HCT116 (cell line): Measurements from ENCODE around the gene FERMT2. TPM values are rescaled to one million over a fixed set of nuclear protein-coding genes. Genes with fewer than 3 reads are reported as not detected.

Experiments used
- ATAC-seq: fragments of 200-7000 bp; cut with Tn5 transposase; 2 replicates; pipeline ENCODE4 v1.9.1; 2020; ENCODE audit warnings: mild to moderate bottlenecking, moderate library complexity
- BruUV-seq: library from RNA; stranded (reverse); fragments of 400-500 nt; replicated peaks from 2 replicates; lab custom pipeline; 2021; lab: Mats Ljungman, UMichigan
- CTCF ChIA-PET: fragments of 300-600 bp; sonication (Branson Sonifier 250); formaldehyde crosslinking; loops from one replicate; lab custom pipeline; 2021; ENCODE audit warnings: antibody characterized with exemption; lab: Charles Lee
- POLR2A ChIA-PET: fragments of 300-600, 350-600 bp; sonication (Branson Sonifier 250); formaldehyde crosslinking; loops from one replicate; lab custom pipeline; 2021; ENCODE audit warnings: antibody characterized with exemption; lab: Charles Lee
- RAD21 ChIA-PET, 2 experiments: fragments of 300-600 bp; sonication (Branson Sonifier 250); formaldehyde crosslinking; loops; one replicate each; lab custom pipeline; 2023; ENCODE audit warnings: low total read pairs in 2 of 2; ENCODE audit not compliant: uncharacterized antibody in 2 of 2, unreplicated experiment in 2 of 2, low non-redundant PET in 1 of 2; lab: Charles Lee
- DNase-seq: peaks from one replicate; pipeline ENCODE4 v3.0.0-alpha.2; 2010; ENCODE audit warnings: low read depth, low spot score
- H2AFZ ChIP-seq: fragments of 200-600 bp; shearing (Covaris generic), sonication (generic); 2 replicates; pipeline ENCODE4 v1.6.1; 2017; ENCODE audit warnings: low read depth, mixed run types, mixed read lengths, antibody characterized with exemption, low read length; ENCODE audit not compliant: poor library complexity, severe bottlenecking
- H3K27ac ChIP-seq: 2 replicates; pipeline ENCODE4 v1.5.1; 2012; ENCODE audit warnings: low read depth, low read length
- H3K27me3 ChIP-seq: fragments of 200-600 bp; sonication (generic); 2 replicates; pipeline ENCODE4 v1.6.1; 2016; ENCODE audit warnings: mixed run types, low read length, mixed read lengths; ENCODE audit not compliant: insufficient read depth
- H3K36me3 ChIP-seq, 2 experiments: fragments of 200-500 bp in 1 of 2; fragments of 200-600 bp in 1 of 2; sonication (Bioruptor generic) in 1 of 2; sonication (generic) in 1 of 2; 2 replicates each; pipeline versions ENCODE4 v1.5.1 to v1.6.1; 2014 to 2016; ENCODE audit warnings: low read length in 2 of 2, inconsistent platforms in 1 of 2, mixed read lengths in 1 of 2, mixed run types in 1 of 2; ENCODE audit not compliant: insufficient read depth in 2 of 2, control insufficient read depth in 1 of 2
- H3K4me1 ChIP-seq, 2 experiments: fragments of 200-600 bp in 1 of 2; sonication (generic) in 1 of 2; 2 replicates each; pipeline versions ENCODE4 v1.5.1 to v1.6.1; 2012 to 2017; ENCODE audit warnings: low read length in 2 of 2, inconsistent platforms in 1 of 2, mild to moderate bottlenecking in 1 of 2, mixed read lengths in 1 of 2, mixed run types in 1 of 2, moderate library complexity in 1 of 2; ENCODE audit not compliant: insufficient read depth in 2 of 2, control insufficient read depth in 1 of 2
- H3K4me2 ChIP-seq: fragments of 200-600 bp; sonication (generic); 2 replicates; pipeline ENCODE4 v1.6.1; 2017; ENCODE audit warnings: mixed run types, low read length, mixed read lengths
- H3K4me3 ChIP-seq, 2 experiments: fragments of 200-600 bp in 1 of 2; sonication (generic) in 1 of 2; replicated peaks in 1 of 2; 2 replicates each; pipeline ENCODE4 v1.5.1; 2011 to 2016; ENCODE audit warnings: low read length in 2 of 2, control low read depth in 1 of 2, low read depth in 1 of 2, mild to moderate bottlenecking in 1 of 2, mixed read lengths in 1 of 2, mixed run types in 1 of 2
- H3K79me2 ChIP-seq: fragments of 200-600 bp; sonication (generic); 2 replicates; pipeline ENCODE4 v1.6.1; 2017; ENCODE audit warnings: mild to moderate bottlenecking, mixed run types, low read length, moderate library complexity, mixed read lengths; ENCODE audit not compliant: insufficient read depth
- H3K9ac ChIP-seq: fragments of 200-600 bp; sonication (generic); 2 replicates; pipeline ENCODE4 v1.6.1; 2016; ENCODE audit warnings: low read length, mixed read lengths
- H3K9me2 ChIP-seq: fragments of 200-600 bp; sonication (generic), shearing (Covaris generic); 2 replicates; pipeline ENCODE4 v1.6.1; 2017; ENCODE audit warnings: mixed run types, mild to moderate bottlenecking, moderate library complexity; ENCODE audit not compliant: insufficient read depth
- H3K9me3 ChIP-seq, 2 experiments: fragments of 200-500 bp in 1 of 2; fragments of 200-600 bp in 1 of 2; sonication (Bioruptor generic) in 1 of 2; sonication (generic) in 1 of 2; 2 replicates each; pipeline ENCODE4 v1.6.1; 2014 to 2017; ENCODE audit warnings: low read length in 2 of 2, mixed read lengths in 2 of 2, inconsistent platforms in 1 of 2, low read depth in 1 of 2, mild to moderate bottlenecking in 1 of 2, mixed run types in 1 of 2, moderate library complexity in 1 of 2; ENCODE audit not compliant: control insufficient read depth in 1 of 2, insufficient read depth in 1 of 2
- H4K20me1 ChIP-seq: fragments of 200-600 bp; sonication (generic), shearing (Covaris generic); 2 replicates; pipeline ENCODE4 v1.6.1; 2017; ENCODE audit warnings: mixed run types, mild to moderate bottlenecking, moderate library complexity; ENCODE audit not compliant: insufficient read depth
- CTCF ChIP-seq, 3 experiments: fragments of 200-600 bp in 1 of 3; sonication (generic) in 1 of 3; IDR thresholded peaks in 2 of 3; conservative IDR thresholded peaks in 1 of 3; 2 replicates each; pipeline ENCODE4 v1.5.1; 2012 to 2017; ENCODE audit warnings: low read depth in 2 of 3, low read length in 2 of 3, antibody characterized with exemption in 1 of 3, borderline replicate concordance in 1 of 3, control low read depth in 1 of 3, mild to moderate bottlenecking in 1 of 3, mixed read lengths in 1 of 3, mixed run types in 1 of 3, moderate library complexity in 1 of 3; ENCODE audit not compliant: insufficient read depth in 1 of 3
- RAD21 ChIP-seq: IDR thresholded peaks from 2 replicates; pipeline ENCODE4 v1.6.1; 2012; ENCODE audit warnings: low read depth, mild to moderate bottlenecking
- SRF ChIP-seq: IDR thresholded peaks from 2 replicates; pipeline ENCODE4 v1.6.1; 2012; ENCODE audit warnings: low read depth
- intact Hi-C: fragments of 100-400 bp; cut with micrococcal nuclease; formaldehyde crosslinking; loops from 2 replicates; pipeline ENCODE4 v1.10.0; 2022
- total RNA-seq: library from RNA; stranded (reverse); gene quantifications from one replicate; pipeline ENCODE4 v1.2.1, GENCODE V29; 2021; ENCODE audit not compliant: unreplicated experiment

Gene FERMT2
- total RNA-seq, 1 experiment from 2014 or later, result 24.8 TPM

GRCh38 chr14:52951681-52952554 is 1.1 kb upstream of the FERMT2 start:
- H4K20me1 ChIP-seq, result peaks cover 3% of the 10 kb centered on the region; the same call in 1 of the 2 replicates
- H3K79me2 ChIP-seq, result peaks cover 30% of the 10 kb centered on the region
- intact Hi-C loops, result loop anchor here (5.0 kb wide), 1 partner anchor 110 kb away; no protein-coding TSS in a partner anchor
- ATAC-seq (peak; percentile 57), DNase-seq (peak; percentile 61)
- H3K36me3 ChIP-seq, result peaks cover 0 to under 1% of the 10 kb centered on the region in 2 experiments; a peak in 2 of 4 replicates
- TF ChIP-seq RAD21 (0 out of 2 replicates have a peak, but pooled peaks have one; percentile 24), CTCF (IDR thresholded peaks at IDR 0.05 in 2 of 3, conservative IDR thresholded peaks at IDR 0.05 in 1 of 3; ENCODE audit: borderline replicate concordance in 1 of 3, insufficient read depth in 1 of 3, low read depth in 2 of 3, low read length in 2 of 3) (peak in 2 of 3 experiments; percentile 53 to 56; a peak in 4 of 6 replicates), SRF (no peak)
- H3K4me1 ChIP-seq, result peaks cover 11 to 22% of the 10 kb centered on the region in 2 experiments; a peak in 3 of 4 replicates
- peak overlapping the region; percentile 55 to 62 for H3K4me3 ChIP-seq
- no TSS peak for BruUV-seq
- no peaks in the 10 kb centered on the region for H3K9me2 ChIP-seq
- RAD21 ChIA-PET, result interaction anchor here in 1 of 2 experiments (1.2 kb wide), 1 partner anchor 9 kb away, joined by 3 read pairs; no protein-coding TSS in a partner anchor
- H3K27ac ChIP-seq, result peak overlapping the region; percentile 71
- no peaks in the 10 kb centered on the region for H3K27me3 ChIP-seq
- peak overlapping the region; percentile 85 for H3K4me2 ChIP-seq
- H3K9me3 ChIP-seq, result no peaks in the 10 kb centered on the region
- peak overlapping the region; percentile 78 for H2AFZ ChIP-seq
- POLR2A ChIA-PET, result interaction anchor here (1.2 kb wide), 1 partner anchor 9 kb away, joined by 3 read pairs; no protein-coding TSS in a partner anchor
- CTCF ChIA-PET, result interaction anchor here (0.6 to 2.5 kb wide), 2 partner anchors 9 to 30 kb away, joined by 3 to 18 read pairs; no protein-coding TSS in a partner anchor
- peak overlapping the region; percentile 63 for H3K9ac ChIP-seq
